ENCODE data around the gene AP5M1.

DNA sequence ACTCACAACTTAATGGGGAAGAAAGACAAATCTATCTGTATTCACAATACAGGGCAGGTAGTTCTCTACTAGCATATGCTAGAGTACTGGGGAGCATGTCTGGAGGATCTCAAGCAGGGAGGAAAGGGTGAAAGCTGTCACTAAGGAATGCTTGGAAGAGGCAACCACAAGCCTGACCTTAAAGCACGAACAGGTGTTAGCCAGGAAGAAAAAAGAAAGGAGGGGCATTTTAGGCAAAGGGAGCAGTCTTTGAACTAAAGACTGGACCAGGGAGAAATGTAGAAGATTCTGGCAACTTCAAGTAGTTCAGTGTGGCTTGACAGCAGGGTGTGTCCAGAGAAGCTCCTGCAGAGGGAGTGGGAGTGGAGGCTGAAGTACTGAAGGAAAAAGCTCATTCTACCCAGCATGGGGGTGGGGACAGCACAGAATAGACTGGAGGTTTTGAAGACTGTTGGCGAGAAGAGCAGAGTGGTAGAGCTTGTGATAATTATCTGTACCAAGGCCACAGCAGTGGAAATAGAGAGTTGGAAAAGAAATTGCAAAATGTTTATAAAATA lies 50.9 kb downstream of the AP5M1 start:
- TF ChIP-seq POLR2A (IDR thresholded peaks at IDR 0.05; ENCODE audit: low read depth, low read length) = no peak
- TF ChIP-seq SPI1 (IDR thresholded peaks at IDR 0.05; ENCODE audit: low read depth, low read length) = no peak
- TF ChIP-seq POLR2AphosphoS5 (IDR thresholded peaks at IDR 0.05; ENCODE audit: low read depth, low read length) = no peak

Data from GM12891 (cell line).